Epithelial cell of proximal tubule (primary cell): Measurements from ENCODE around the gene DCHS2. TPM values are rescaled to one million over a fixed set of nuclear protein-coding genes. Genes with fewer than 3 reads are reported as not detected.

Experiments
- DNase-seq: peaks from one replicate; pipeline ENCODE4 v3.0.0-alpha.2; 2011; ENCODE audit warnings: low read depth
- H3K4me3 ChIP-seq: 2 replicates; pipeline ENCODE4 v1.5.1; 2011; ENCODE audit warnings: low read depth, mild to moderate bottlenecking, low read length
- total RNA-seq: library from RNA; depleted of rRNA; stranded (reverse); fragments of >200 nt; gene quantifications from 2 replicates; pipeline ENCODE4 v1.2.3, GENCODE V29; 2015
- TF ChIP-seq, protein P1 (sequence below): conservative IDR thresholded peaks from 2 replicates; pipeline ENCODE4 v1.5.1; 2012; ENCODE audit warnings: low read depth, mild to moderate bottlenecking, low read length

DCHS2 gene
- total RNA-seq, 1 donor from 2014 or later: 0.12 TPM

DNA sequence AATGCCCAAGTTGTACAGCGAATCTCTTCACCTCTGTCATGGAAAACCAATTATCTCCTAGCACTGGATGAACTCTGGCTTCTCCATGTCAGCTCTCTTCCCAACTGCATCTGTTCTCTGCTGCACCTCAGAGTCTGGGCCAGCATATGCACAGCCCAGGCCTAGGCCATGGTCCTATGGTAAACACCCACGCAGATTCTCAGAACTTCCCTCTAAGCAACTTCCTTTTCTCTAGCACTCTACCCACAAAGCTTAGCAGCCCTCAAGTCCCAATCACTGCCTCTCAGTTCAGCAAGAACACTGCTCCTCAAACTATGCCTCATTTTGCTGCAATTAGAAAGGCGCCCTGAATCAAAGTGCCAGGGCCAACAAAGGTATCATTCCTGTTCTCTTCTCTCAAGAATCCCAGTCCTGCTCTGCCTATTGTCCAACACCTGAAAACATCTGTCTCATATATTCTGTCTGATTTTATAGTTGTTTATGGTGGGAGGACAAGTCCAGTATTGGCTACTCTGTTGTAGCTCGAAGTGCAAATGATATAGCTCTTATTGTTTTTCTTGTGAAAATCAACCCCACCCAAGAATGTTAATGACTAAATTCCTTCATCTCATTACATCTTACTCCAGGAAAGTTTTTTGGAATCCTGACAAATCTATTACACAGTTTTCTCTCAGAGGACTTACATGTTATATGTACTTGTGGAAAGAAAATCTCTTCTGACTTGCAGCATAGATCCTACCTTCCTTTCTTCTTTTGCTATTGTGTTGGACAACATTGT, 85.4 kb downstream of the DCHS2 start:
- H3K4me3 ChIP-seq: no peak overlapping the region
- TF ChIP-seq, protein P1, sequence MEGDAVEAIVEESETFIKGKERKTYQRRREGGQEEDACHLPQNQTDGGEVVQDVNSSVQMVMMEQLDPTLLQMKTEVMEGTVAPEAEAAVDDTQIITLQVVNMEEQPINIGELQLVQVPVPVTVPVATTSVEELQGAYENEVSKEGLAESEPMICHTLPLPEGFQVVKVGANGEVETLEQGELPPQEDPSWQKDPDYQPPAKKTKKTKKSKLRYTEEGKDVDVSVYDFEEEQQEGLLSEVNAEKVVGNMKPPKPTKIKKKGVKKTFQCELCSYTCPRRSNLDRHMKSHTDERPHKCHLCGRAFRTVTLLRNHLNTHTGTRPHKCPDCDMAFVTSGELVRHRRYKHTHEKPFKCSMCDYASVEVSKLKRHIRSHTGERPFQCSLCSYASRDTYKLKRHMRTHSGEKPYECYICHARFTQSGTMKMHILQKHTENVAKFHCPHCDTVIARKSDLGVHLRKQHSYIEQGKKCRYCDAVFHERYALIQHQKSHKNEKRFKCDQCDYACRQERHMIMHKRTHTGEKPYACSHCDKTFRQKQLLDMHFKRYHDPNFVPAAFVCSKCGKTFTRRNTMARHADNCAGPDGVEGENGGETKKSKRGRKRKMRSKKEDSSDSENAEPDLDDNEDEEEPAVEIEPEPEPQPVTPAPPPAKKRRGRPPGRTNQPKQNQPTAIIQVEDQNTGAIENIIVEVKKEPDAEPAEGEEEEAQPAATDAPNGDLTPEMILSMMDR: no peak
- DNase-seq: no peak

DNA sequence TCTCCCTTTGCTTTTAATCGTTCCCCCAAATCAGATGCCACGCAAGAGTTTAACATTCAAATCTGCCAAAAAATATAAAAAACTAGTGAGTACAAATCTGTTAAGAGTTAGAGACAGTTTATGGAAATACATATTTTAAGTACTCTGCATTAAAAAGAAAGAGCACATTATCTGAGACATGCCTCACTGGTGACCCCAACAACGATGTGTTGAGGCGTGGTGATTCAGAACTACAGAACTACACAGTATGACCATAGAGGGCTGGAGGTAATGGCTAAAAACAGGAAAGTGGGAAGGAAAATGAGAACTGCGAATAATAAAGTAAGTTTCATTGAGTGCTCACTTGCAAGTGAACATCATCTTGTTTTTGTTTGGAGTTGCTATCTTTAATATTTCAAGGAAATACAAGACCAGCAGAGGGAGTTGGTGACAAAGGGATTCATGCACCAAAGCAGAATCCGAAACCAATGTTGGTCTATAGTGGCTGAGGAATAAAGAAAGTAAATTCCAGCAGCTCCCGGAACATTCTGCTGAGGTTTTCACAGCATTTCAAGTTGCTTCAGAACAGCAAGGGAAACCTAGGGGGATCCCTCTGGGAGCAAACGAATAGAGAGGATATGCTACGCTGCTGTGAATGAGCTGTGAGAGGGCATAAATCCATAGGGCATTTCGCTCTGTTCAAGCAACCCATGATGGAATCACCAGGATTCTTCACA, 92.2 kb downstream of the DCHS2 start:
- DNase-seq: peak; percentile 20
- H3K4me3 ChIP-seq: peak overlapping the region; percentile 45
- TF ChIP-seq, protein P1: peak; percentile 64

DNA sequence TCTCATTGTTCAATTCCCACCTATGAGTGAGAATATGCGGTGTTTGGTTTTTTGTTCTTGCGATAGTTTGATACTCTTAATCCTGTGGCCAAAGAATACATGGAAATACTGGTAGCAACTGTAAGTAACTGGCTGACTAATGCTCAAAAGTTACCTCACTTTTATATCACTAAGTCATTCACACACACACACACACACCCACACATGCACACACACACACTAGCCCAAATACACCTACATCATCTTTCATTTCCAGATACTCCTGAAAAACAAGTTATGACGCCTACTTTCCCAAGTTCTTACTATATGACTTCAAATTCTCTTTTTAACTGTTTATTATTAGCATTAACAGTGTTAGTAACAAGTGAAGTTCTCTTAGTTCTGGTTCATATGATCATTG, 101.3 kb downstream of the DCHS2 start:
- TF ChIP-seq, protein P1: no peak
- no peak overlapping the region for H3K4me3 ChIP-seq
- DNase-seq: no peak

DNA sequence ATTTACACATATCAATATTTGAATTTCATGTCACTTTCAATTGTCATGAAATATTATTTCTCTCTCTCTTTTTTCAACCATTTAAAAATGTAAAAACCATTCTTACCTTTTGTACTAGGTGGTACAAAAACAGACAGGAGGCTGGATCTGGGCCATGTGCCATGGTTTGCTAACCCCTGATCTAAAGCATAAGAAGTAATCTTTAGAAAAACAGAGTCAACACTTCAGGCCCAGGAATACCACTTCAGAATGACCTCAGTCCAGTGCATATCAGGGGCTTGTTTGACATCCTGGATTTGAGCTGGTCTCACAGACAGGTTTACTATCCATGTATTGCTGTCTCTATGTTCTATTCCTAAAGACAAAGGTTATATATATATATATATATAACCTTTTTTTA, 102.5 kb downstream of the DCHS2 start:
- no peak overlapping the region for H3K4me3 ChIP-seq
- TF ChIP-seq, protein P1: no peak
- no peak for DNase-seq

DNA sequence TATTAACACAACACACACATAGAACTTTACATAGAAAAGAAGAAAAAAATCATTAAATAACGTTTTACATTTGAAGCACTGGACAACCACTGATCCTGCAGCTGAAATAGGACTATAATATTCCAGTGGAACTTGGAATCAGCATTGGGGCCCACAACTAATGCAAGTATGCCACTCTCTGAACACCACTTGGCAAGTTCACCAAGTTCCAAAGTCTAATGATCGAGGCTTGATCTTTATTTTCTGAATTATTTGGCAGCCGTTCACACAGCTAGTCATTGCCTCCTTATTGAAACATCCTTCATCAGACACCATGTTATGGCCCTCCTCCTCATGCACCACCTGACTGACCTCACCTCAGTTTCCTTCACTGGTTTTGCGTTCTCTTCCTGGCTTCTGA, 107.6 kb downstream of the DCHS2 start:
- H3K4me3 ChIP-seq: no peak overlapping the region
- DNase-seq: no peak
- TF ChIP-seq, protein P1: no peak

DNA sequence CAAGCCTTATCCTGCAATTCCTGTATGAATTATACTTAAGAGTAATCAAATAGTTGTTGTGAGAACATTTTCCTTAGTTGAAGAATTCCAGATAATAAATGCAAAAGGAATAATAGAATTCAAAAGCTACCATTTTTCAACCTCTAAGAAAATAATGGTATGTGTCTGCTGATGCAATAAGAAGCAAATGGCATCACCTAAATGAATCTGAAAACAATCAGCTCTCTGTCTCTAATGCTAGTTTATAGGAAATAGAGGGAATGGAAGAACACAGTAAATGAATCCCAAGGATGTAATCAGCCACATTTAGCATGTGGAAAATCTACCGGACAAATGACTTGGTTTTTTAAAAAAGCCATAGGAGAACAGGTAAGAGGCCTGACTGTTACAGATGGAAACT, 115.1 kb downstream of the DCHS2 start:
- no peak for DNase-seq
- TF ChIP-seq, protein P1: no peak
- no peak overlapping the region for H3K4me3 ChIP-seq
